ENCODE data around the gene ZBTB17.

ZBTB17 gene

GRCh38 chr1:16012590-16013219 lies 36.8 kb upstream of the ZBTB17 start:
- H3K9ac ChIP-seq (ENCODE audit: low read depth, low read length), result no peak overlapping the region
- ATAC-seq (ENCODE audit: insufficient read depth, low read depth), result no peak
- H2AFZ ChIP-seq (ENCODE audit: low read depth, low read length), result no peak overlapping the region

DNA sequence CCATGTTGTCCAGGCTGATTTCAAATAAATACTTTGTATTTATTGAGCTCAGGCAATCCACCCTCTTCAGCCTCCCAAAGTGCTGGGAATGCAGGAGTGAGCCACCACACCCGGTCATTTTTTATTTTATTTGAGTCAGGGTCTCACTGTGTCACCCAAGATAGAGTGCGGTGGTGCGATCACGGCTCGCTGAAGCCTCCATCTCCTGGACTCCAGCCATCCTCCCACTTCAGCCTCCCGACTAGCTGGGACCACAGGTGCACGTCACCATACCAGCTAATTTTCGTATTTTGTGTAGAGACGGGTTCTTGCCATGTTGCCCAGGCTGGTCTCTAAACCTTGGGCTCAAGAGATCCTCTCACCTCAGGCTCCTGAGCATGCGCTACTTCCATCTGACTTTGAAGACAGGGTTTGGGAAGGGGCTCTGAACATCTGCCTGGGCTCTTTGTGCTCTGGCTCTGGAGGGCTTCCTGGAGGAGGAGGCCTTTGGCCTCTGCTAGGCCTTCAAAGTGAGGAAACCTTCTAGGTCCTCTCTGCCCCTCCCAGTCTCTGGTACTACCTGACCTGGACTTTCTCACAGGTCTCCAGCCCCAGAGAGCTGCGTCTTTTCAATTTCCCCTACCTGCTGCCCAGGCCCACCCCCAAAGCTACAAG lies 36.2 kb upstream of the ZBTB17 start:
- Histone ChIP-seq H3K36me3 (ENCODE audit: insufficient read depth, low read length) (no peaks in the 10 kb centered on the region), H3K79me2 (ENCODE audit: insufficient read depth, low read length) (no peaks in the 10 kb centered on the region), H3K4me3 (ENCODE audit: low read depth in 1 of 2, low read length in 2 of 2) (no peak overlapping the region), H3K9me3 (ENCODE audit: insufficient read depth, low read length, severe bottlenecking) (no peaks in the 10 kb centered on the region), H4K20me1 (ENCODE audit: insufficient read depth, low read length) (0 out of 2 replicates have a peak, but pooled peaks cover 3% of the 10 kb centered on the region), H3K4me1 (ENCODE audit: insufficient read depth, low read length) (no peaks in the 10 kb centered on the region), H3K4me2 (ENCODE audit: insufficient read depth, low read length) (no peak overlapping the region), H2AFZ (ENCODE audit: low read depth, low read length) (no peak overlapping the region), H3K27me3 (ENCODE audit: insufficient read depth, low read length, poor library complexity) (no peaks in the 10 kb centered on the region), H3K9ac (ENCODE audit: low read depth, low read length) (no peak overlapping the region), H3K27ac (ENCODE audit: low read length) (no peak overlapping the region)
- ATAC-seq (ENCODE audit: insufficient read depth, low read depth) (no peak), DNase-seq (no peak)
- TF ChIP-seq CTCF (IDR thresholded peaks at IDR 0.05; ENCODE audit: borderline replicate concordance, extremely low read depth, low read length, poor library complexity, severe bottlenecking) (no peak), EZH2 (IDR thresholded peaks at IDR 0.05; ENCODE audit: borderline replicate concordance, low read depth, low read length, severe bottlenecking) (no peak)

More at GRCh38 chr1:16012590-16013219, 36.8 kb upstream of the ZBTB17 start:
- Histone ChIP-seq H3K27me3 (ENCODE audit: insufficient read depth, low read length, poor library complexity) (no peaks in the 10 kb centered on the region), H3K4me3 (ENCODE audit: low read depth in 1 of 2, low read length in 2 of 2) (no peak overlapping the region), H3K4me2 (ENCODE audit: insufficient read depth, low read length) (no peak overlapping the region), H3K4me1 (ENCODE audit: insufficient read depth, low read length) (no peaks in the 10 kb centered on the region), H3K27ac (ENCODE audit: low read length) (no peak overlapping the region), H3K36me3 (ENCODE audit: insufficient read depth, low read length) (no peaks in the 10 kb centered on the region), H3K9me3 (ENCODE audit: insufficient read depth, low read length, severe bottlenecking) (no peaks in the 10 kb centered on the region), H4K20me1 (ENCODE audit: insufficient read depth, low read length) (0 out of 2 replicates have a peak, but pooled peaks cover 3% of the 10 kb centered on the region), H3K79me2 (ENCODE audit: insufficient read depth, low read length) (no peaks in the 10 kb centered on the region)
- no peak for TF ChIP-seq CTCF (IDR thresholded peaks at IDR 0.05; ENCODE audit: borderline replicate concordance, extremely low read depth, low read length, poor library complexity, severe bottlenecking)
- TF ChIP-seq EZH2 (IDR thresholded peaks at IDR 0.05; ENCODE audit: borderline replicate concordance, low read depth, low read length, severe bottlenecking), result no peak
- no peak for DNase-seq

- Histone ChIP-seq H3K79me2 (ENCODE audit: insufficient read depth, low read length) (no peaks in the 10 kb centered on the region), H3K9me3 (ENCODE audit: insufficient read depth, low read length, severe bottlenecking) (no peaks in the 10 kb centered on the region), H3K27ac (ENCODE audit: low read length) (no peak overlapping the region), H2AFZ (ENCODE audit: low read depth, low read length) (no peak overlapping the region), H3K9ac (ENCODE audit: low read depth, low read length) (no peak overlapping the region), H3K4me2 (ENCODE audit: insufficient read depth, low read length) (no peak overlapping the region), H3K4me1 (ENCODE audit: insufficient read depth, low read length) (no peaks in the 10 kb centered on the region), H4K20me1 (ENCODE audit: insufficient read depth, low read length) (0 out of 2 replicates have a peak, but pooled peaks cover 3% of the 10 kb centered on the region), H3K4me3 (ENCODE audit: low read depth in 1 of 2, low read length in 2 of 2) (no peak overlapping the region), H3K27me3 (ENCODE audit: insufficient read depth, low read length, poor library complexity) (no peaks in the 10 kb centered on the region), H3K36me3 (ENCODE audit: insufficient read depth, low read length) (no peaks in the 10 kb centered on the region)
- no peak for TF ChIP-seq EZH2 (IDR thresholded peaks at IDR 0.05; ENCODE audit: borderline replicate concordance, low read depth, low read length, severe bottlenecking)
- TF ChIP-seq CTCF (IDR thresholded peaks at IDR 0.05; ENCODE audit: borderline replicate concordance, extremely low read depth, low read length, poor library complexity, severe bottlenecking), result no peak
- ATAC-seq (ENCODE audit: insufficient read depth, low read depth) (no peak), DNase-seq (no peak)
Measured at GRCh38 chr1:16010837-16011236, 34.9 kb upstream of the ZBTB17 start.
